Stimulated activated naive CD8-positive, alpha-beta T cell treated with anti-CD3 and anti-CD28 coated beads, Interleukin-15, amount 100 ng/mL, for 72 hours (primary cell): ENCODE measurements around the gene MUC21.
"Not testable (repeated sequence)": the region's sequence is repeated elsewhere in the genome, so short reads cannot be mapped to it uniquely, and the experiment has no call there.

Experiments used
- ATAC-seq: fragments of 150-1000 bp; cut with Tn5 transposase; 2 replicates; pipeline ENCODE4 v1.10.0; 2021; ENCODE audit warnings: mild to moderate bottlenecking, moderate library complexity
- DNase-seq, 2 donors: peaks; one replicate each; pipeline ENCODE4 v3.0.0; 2021 to 2022
- H3K27ac Mint-ChIP-seq, 2 donors: one replicate each; pipeline ENCODE4 v1.8.0; 2022; ENCODE audit warnings: mild to moderate bottlenecking in 2 of 2, mixed read lengths in 2 of 2, moderate library complexity in 2 of 2
- H3K27me3 Mint-ChIP-seq: one replicate; pipeline ENCODE4 v1.8.0; 2022; ENCODE audit warnings: mixed read lengths
- H3K4me1 Mint-ChIP-seq: one replicate; pipeline ENCODE4 v1.8.0; 2022; ENCODE audit warnings: mild to moderate bottlenecking, mixed read lengths
- H3K4me3 Mint-ChIP-seq, 2 donors: one replicate each; pipeline ENCODE4 v1.8.0; 2022; ENCODE audit warnings: mild to moderate bottlenecking in 2 of 2, mixed read lengths in 2 of 2, moderate library complexity in 1 of 2
- H3K9me3 Mint-ChIP-seq, 2 donors: one replicate each; pipeline ENCODE4 v1.8.0; 2022; ENCODE audit warnings: mixed read lengths in 2 of 2

Gene MUC21

DNA sequence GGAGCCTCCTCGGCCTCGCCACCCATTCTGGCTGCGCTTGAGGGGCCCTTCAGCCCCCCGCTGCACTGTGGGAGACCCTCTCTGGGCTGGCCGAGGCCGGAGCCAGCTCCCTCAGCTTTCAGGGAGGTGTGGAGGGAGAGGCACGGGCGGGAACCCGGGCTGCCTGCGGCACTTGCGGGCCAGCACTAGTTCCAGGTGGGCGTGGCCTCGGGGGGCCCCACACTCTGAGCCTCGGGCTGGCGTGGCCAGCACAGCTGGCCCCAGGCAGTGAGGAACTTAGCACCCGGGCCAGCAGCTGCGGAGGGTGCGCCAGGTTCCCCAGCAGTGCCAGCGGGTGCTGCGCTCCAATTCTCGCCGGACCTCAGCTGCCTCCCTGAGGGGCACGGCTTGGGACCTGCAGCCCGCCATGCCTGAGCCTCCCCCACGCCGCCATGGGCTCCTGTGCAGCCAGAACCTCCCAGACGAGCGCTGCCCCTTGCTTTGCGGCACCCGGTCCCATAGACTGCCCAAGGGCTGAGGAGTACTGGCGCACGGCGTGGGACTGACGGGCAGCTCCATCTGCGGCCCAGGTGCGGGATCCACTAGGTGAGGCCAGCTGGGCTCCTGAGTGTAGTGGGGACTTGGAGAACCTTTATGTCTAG lies 33.3 kb downstream of the MUC21 start:
- peaks cover 0 to 4% of the 10 kb centered on the region in 2 donors for H3K9me3 Mint-ChIP-seq
- H3K4me1 Mint-ChIP-seq = no peaks in the 10 kb centered on the region
- ATAC-seq (no peak), DNase-seq (no peak)
- H3K27ac Mint-ChIP-seq = no peak overlapping the region
- no peak overlapping the region for H3K4me3 Mint-ChIP-seq
- H3K27me3 Mint-ChIP-seq = peaks cover 32% of the 10 kb centered on the region

DNA sequence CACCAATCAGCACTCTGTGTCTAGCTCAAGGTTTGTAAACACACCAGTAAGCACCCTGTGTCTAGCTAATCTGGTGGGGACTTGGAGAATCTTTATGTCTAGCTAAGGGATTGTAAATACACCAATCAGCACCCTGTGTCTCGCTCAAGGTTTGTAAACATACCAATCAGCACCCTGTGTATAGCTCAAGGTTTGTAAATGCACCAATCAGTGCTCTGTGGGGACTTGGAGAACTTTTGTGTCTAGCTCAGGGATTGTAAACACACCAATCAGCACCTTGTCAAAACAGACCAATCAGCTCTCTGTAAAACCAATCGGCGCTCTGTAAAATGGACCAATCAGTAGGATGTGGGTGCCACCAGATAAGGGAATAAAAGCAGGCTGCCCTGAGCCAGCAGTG lies 33.9 kb downstream of the MUC21 start:
- not testable (repeated sequence) for H3K4me3 Mint-ChIP-seq, H3K4me1 Mint-ChIP-seq, ATAC-seq, DNase-seq, H3K9me3 Mint-ChIP-seq, H3K27ac Mint-ChIP-seq
- peaks cover 25% of the 10 kb centered on the region for H3K27me3 Mint-ChIP-seq

GRCh38 chr6:31020057-31020456 lies 36.5 kb downstream of the MUC21 start:
- Mint-ChIP-seq H3K9me3 (no peaks in the 10 kb centered on the region), H3K4me3 (no peak overlapping the region), H3K27ac (no peak overlapping the region), H3K27me3 (peaks cover 17% of the 10 kb centered on the region), H3K4me1 (no peaks in the 10 kb centered on the region)
- ATAC-seq (no peak), DNase-seq (no peak)

GRCh38 chr6:31020631-31021255 lies 37.2 kb downstream of the MUC21 start:
- peaks cover 17% of the 10 kb centered on the region for H3K27me3 Mint-ChIP-seq
- H3K4me3 Mint-ChIP-seq, H3K27ac Mint-ChIP-seq, H3K9me3 Mint-ChIP-seq, H3K4me1 Mint-ChIP-seq, ATAC-seq, DNase-seq: not testable (repeated sequence)

- H3K9me3 Mint-ChIP-seq, H3K4me3 Mint-ChIP-seq, H3K4me1 Mint-ChIP-seq, ATAC-seq, DNase-seq: not testable (repeated sequence)
- peak overlapping the region in 1 of 2 donors; percentile 12 for H3K27ac Mint-ChIP-seq
- H3K27me3 Mint-ChIP-seq = peaks cover 28% of the 10 kb centered on the region
Observed at GRCh38 chr6:31021705-31022531, 38.4 kb downstream of the MUC21 start.

DNA sequence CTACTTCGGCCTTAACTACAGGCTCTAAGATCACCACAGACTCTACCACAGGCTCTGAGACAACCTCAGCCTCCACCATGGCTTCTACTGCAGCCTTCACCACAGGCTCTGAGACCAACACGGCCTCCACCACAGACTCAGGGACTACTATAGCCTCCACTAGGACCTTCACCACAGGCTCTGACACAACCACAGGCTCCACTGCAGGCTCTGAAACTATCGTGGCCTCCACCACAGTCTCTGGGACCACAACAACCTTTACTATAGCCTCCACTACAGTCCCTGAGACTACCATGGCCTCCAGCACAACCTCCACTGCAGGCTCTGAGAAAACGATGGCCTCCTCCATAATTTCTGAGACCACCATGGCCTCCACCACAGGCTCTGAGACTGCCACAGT lies 42.1 kb downstream of the MUC21 start:
- Mint-ChIP-seq H3K27ac (no peak overlapping the region), H3K9me3 (no peaks in the 10 kb centered on the region)
- peak; percentile 73 for ATAC-seq

DNA sequence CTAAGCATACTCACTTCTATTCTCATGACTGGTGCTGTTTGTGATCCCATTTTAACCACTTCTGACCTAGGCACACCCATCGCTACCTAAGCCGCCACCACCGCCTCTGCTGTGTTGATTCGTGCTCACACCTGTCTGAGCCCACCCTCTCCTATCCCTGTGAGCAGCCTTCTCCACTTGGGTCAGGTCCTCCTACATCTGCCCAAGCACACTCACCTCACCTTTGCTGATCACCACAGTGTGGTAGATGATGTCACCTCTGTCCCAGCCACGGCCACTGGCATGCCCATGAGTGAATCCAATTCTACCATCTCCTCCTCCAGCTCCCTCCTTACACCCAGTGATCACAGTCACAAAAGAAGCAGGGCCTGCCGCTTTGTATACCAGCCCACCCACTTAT lies 47.6 kb downstream of the MUC21 start:
- Mint-ChIP-seq H3K4me1 (peaks cover 6% of the 10 kb centered on the region), H3K27me3 (peaks cover 61% of the 10 kb centered on the region), H3K9me3 (no peaks in the 10 kb centered on the region), H3K27ac (peak overlapping the region in 1 of 2 donors; percentile 38), H3K4me3 (no peak overlapping the region)
- peak in 1 of 2 donors; percentile 22 for DNase-seq
- peak; percentile 76 for ATAC-seq

More for the DNA sequence above, 42.1 kb downstream of the MUC21 start:
- Mint-ChIP-seq H3K4me3 (no peak overlapping the region), H3K27me3 (peaks cover 44% of the 10 kb centered on the region), H3K4me1 (peaks cover 8% of the 10 kb centered on the region)
- DNase-seq = no peak

- H3K4me3 Mint-ChIP-seq = no peak overlapping the region
- ATAC-seq = no peak
- peaks cover 12% of the 10 kb centered on the region for H3K4me1 Mint-ChIP-seq
- DNase-seq = no peak
- no peak overlapping the region for H3K27ac Mint-ChIP-seq
- H3K9me3 Mint-ChIP-seq = no peaks in the 10 kb centered on the region
- H3K27me3 Mint-ChIP-seq = peaks cover 59% of the 10 kb centered on the region
Observed at GRCh38 chr6:31033075-31033474, 49.6 kb downstream of the MUC21 start.

DNA sequence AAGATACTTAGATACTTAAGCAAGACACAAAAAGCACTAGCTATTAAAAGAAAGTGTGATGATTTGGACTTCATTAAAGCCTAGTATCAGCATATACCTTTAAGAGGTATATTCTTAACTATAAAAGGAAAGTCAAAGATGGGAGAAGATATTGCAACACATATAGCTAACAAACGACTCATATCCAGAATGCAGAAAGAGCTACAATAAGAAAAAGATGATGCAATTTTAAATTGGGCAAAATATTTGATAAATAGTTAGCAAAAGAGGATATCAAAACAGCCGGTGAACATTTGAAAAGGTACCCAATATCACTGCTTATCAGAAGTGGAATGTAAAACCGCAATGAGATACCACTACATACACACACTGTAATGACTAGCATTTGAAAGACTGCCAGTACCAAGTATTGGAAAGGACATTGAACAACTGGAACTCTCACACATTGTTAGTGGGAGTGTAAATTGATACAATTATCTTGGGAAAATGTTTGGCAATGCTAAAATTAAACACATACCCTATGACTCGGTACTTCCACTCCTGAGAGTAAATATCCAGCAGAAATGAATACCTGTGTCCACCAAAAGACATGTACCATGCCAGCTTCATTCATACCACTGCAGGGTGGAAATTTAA lies 52.5 kb downstream of the MUC21 start:
- Mint-ChIP-seq H3K9me3 (no peaks in the 10 kb centered on the region), H3K27ac (peak overlapping the region in 1 of 2 donors; percentile 46), H3K27me3 (peaks cover 32% of the 10 kb centered on the region), H3K4me1 (peaks cover 9% of the 10 kb centered on the region), H3K4me3 (no peak overlapping the region)
- ATAC-seq = no peak
- no peak for DNase-seq

DNA sequence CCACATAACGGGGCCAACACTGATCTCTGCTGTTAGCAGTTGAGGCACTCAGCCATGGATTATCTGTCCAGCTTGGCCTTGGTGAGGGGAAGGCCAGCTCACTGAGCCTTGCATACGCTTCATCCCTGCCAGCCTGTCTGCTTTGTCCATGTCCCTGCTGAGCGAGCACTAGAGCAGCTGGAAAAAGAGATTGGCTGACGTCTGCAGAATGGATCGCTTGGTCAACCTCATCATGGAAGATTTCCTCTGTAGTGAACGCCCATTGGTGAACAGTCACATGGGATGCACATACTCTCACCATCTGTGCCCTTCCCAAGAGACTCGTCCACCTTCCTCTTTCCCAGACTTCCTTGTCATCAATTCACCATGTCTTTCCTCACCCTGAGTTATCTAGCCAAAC lies 53.7 kb downstream of the MUC21 start:
- Mint-ChIP-seq H3K9me3 (no peaks in the 10 kb centered on the region), H3K4me1 (peaks cover 5% of the 10 kb centered on the region)

GRCh38 chr6:31037682-31038081 lies 54.2 kb downstream of the MUC21 start:
- H3K4me3 Mint-ChIP-seq = no peak overlapping the region
- H3K9me3 Mint-ChIP-seq = no peaks in the 10 kb centered on the region
- ATAC-seq (no peak), DNase-seq (no peak)
- peaks cover 5% of the 10 kb centered on the region for H3K4me1 Mint-ChIP-seq
- peaks cover 16% of the 10 kb centered on the region for H3K27me3 Mint-ChIP-seq
- peak overlapping the region in 1 of 2 donors; percentile 5 for H3K27ac Mint-ChIP-seq

More for the DNA sequence above, 53.7 kb downstream of the MUC21 start:
- no peak for DNase-seq
- peaks cover 20% of the 10 kb centered on the region for H3K27me3 Mint-ChIP-seq
- no peak overlapping the region for H3K4me3 Mint-ChIP-seq
- H3K27ac Mint-ChIP-seq = no peak overlapping the region
- no peak for ATAC-seq

- Mint-ChIP-seq H3K4me1 (peaks cover 5% of the 10 kb centered on the region), H3K4me3 (no peak overlapping the region), H3K27me3 (peaks cover 7% of the 10 kb centered on the region), H3K9me3 (no peaks in the 10 kb centered on the region), H3K27ac (peak overlapping the region in 1 of 2 donors; percentile 10)
- ATAC-seq = no peak
- no peak for DNase-seq
Observed at GRCh38 chr6:31038559-31038958, 55.0 kb downstream of the MUC21 start.
